NCI-H524 treated with DMSO at 0.1 percent for 48 hours (cell line): ENCODE results near the gene TMEM132D.
A peak's percentile ranks its signal among the peaks of the same experiment; 100 is the strongest.

Experiments used
- DNase-seq: peaks from one replicate; lab custom pipeline; 2025; lab: John Stamatoyannopoulos, UW

The TMEM132D gene

GRCh38 chr12:129101816-129102215, 802.0 kb downstream of the TMEM132D start:
- no peak for DNase-seq

GRCh38 chr12:129101404-129101803, 802.4 kb downstream of the TMEM132D start:
- no peak for DNase-seq

DNA sequence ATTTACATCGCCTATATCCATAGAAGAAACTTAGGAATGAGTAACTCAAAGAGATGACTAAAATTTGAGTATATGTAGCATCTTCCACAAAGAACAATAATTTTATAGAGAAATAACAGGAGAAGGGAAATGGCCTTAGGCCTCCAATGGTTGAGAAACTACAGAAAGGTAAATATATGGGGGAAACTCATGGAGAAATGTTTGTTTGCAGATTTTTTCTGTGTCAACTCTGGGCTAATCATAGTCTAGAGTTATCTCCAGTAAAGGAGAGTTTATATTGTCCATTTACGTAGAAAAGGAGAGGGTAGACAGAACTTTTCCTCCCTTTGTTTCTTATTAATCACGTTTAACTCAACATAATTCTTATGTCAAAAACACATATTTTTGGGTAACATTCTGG, 806.4 kb downstream of the TMEM132D start:
- no peak for DNase-seq

DNA sequence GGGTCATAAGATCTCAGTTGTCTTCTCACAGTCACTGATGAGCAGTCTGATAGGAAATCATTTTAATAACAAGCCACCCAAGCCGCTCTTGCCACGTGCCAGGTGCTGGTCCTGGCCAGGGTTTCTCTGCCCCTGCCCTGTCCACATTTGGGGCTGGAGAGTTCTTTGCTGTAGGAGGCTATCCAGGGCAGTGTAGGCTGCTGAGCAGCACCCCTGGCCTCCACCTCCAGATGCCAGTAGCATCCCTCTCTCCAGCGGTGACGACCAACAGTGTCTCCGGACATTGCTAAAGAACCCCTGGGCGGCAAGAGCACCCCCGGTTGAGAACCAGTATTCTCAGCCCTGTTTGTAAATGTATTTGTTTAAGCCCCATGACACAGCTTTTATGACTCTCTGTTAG, 806.9 kb downstream of the TMEM132D start:
- no peak for DNase-seq

DNA sequence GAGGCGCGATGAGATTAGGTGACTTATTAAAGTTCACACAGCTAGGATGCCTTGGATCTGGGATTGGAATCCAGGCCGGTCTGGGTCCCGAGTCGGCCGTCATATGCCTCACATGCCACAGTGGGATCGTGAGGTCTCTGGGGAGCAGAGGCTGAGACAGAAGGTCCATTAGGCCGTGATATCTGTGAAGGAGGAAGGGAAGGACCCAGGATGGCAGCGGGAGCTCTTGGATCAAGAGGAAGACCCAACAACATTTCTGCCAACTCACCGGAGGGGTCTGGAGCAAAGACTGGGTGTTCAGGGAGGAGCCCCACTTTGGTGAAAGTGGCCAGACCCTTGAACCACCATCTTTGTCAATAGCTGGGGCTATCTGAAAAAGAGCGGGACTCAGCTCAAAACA, 807.6 kb downstream of the TMEM132D start:
- no peak for DNase-seq

GRCh38 chr12:129089576-129089975, 814.2 kb downstream of the TMEM132D start:
- no peak for DNase-seq

DNA sequence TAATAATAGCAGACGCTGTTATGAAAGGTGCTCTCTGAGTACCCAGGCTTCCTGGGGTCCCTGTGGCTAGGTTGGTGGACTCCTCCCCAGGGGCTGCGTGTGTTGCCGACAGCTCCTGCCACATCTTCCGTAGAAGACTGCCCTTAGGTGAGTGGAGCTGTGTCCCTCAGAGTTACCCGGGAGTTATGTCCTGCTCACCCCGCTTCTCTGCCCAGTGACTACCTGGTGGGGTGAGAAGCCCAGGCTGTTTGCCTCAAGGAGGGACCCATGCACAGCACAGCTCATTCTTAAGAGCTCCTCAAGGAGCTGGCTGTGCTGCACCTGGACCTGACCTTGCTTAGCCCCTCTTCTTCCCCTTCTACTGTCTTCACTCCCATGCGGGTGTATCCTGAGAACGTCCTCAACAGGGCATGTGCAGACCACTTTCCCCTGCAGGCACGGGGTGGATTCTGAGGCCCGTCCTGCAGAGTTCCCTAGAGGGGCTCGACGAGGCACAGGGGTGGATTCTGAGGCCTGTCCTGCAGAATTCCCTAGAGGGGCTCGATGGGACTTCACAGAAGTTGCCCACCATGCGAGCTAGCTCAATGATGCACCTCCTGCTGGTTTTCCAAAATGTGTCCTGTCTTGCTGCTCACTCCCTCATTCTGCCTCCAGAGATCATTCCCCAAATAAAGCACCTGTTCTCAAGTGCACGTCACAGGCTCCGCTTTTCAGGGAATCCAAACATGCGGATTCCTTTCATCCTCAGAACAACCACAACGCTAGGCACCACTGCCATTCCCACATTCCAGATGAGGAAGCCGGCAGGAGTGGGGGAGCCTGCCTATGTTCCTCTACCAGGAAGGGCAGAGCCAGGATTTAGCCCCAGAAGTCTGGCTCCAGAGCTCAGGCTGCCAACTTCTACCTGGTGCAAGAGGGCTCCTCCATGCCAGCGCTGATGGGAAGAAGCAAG, 818.7 kb downstream of the TMEM132D start:
- no peak for DNase-seq

DNA sequence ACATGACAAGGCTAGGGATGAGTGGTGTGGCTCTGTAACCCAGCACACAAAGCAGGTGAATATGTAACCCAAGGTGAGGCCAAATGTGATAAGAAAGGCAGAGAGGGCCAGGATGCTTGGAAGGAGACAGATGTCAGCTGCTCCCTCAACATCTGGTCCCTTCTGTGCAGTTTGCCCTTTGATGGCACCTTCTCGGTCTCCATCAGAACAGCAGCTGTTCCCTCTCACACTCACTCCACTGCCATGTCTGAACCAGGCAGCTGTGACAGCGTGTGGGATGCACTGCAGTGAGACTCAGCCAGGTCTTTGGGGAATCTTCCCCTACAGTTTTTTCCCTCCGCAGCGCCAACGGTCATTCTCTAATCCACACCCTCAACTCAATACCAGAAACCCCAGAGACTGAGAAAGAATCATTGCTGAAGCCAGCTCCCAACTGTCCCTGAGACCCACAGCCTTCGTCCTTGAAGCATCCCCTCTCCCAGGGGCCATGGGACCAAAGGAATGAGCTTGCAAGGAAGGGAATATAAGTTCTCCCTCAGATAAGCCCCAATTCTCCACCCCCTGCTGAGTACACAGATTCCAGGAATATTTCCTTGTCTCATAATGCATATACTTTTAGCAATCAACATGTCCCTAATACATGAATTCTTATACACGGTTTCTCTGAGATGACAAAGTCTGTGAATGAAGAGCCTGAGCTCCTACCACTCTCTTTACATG, 820.5 kb downstream of the TMEM132D start:
- DNase-seq = peak; percentile 26

GRCh38 chr12:129082441-129082840, 821.4 kb downstream of the TMEM132D start:
- DNase-seq = no peak

DNA sequence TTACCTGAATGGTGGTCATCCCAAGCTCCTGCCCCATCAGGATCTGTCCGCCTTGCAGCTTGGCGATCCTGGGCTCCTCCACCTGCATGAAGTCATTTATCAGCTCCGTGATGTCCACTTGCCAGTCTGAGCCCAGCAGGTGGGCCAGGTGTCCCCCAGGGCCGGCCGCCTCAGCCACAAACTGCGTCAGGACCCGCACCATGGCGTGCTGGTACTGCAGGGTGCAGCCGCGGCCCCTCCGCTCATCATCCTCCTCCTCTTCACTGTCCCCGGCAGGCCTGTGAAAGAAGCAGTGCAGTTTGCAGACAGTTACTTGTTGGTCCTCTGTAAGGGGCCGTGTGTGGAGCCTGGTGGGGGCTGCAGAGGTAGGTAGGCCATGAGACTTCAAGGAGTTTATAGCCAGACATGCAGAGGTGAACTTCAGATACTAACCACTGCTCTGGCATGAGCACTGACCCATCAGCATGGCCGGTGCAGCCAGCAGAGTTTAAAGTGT, 822.0 kb downstream of the TMEM132D start:
- DNase-seq = no peak

- no peak for DNase-seq
These were observed 823.0 kb downstream of the TMEM132D start for GRCh38 chr12:129080821-129081220.

- no peak for DNase-seq
These were observed 823.4 kb downstream of the TMEM132D start for GRCh38 chr12:129080391-129080790.

- DNase-seq = no peak
These were observed 824.1 kb downstream of the TMEM132D start for GRCh38 chr12:129079719-129080118.

DNA sequence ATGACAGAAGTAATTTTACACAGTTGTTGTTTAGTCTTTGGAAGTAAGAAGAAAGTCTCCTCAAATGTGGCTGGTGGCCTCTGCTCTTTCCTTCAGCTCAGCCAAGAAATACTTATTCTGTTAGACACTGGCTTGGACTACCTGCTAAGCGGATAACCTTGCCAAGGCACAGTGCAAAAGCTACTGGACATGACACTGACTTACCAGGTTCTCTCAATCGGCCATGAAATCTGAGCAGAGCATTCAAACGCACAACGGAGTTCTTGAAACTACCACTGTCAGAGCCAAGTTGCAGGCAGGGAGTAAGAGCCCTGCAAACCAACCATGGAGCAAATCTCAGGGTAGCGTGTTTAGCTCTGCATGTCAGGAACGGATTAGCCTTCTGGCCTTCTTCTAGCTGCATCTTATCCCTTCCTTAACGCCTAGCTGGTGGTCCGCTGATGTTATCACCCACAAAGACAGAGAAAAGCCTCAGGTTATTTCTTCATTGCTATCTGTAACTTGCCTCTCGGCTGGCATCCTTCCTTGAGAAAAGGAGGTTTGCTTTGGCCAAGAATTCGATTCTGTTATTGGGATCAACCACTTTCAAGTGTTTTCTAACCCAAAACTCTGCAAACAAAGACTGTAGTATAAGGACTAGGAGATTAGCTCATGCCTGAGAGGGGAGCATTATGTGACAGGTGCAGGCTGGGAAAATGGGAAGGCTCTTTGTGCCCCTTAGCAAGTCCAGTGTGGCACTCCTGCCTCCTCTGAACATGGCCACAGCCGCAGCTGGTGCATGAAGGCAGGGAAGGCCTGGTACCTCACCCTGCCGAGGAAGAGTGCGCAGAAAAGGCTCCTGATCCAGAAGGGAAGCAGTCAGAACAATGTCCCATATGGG, 827.1 kb downstream of the TMEM132D start:
- no peak for DNase-seq

- no peak for DNase-seq
These were observed 828.2 kb downstream of the TMEM132D start for GRCh38 chr12:129075460-129076208.

DNA sequence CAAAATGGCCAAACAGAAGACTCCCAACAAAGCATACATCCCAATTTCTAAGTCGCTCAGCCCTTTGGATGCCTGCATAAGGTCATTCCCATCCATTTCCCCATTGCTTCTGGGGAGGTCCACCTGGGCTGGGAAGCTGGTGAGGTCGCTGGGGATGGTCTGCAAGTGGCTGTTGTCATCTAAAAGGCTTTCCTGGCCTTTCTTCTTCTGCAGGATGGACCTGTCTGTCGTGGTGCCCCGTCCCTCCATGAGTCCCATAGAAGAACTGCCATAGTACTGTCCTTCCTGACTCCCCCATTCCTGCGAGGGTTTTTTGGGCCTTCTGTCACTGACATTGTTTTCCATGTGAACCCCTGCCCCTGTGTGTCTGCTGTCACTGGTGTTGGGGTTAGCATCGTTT, 829.4 kb downstream of the TMEM132D start:
- DNase-seq = no peak

DNA sequence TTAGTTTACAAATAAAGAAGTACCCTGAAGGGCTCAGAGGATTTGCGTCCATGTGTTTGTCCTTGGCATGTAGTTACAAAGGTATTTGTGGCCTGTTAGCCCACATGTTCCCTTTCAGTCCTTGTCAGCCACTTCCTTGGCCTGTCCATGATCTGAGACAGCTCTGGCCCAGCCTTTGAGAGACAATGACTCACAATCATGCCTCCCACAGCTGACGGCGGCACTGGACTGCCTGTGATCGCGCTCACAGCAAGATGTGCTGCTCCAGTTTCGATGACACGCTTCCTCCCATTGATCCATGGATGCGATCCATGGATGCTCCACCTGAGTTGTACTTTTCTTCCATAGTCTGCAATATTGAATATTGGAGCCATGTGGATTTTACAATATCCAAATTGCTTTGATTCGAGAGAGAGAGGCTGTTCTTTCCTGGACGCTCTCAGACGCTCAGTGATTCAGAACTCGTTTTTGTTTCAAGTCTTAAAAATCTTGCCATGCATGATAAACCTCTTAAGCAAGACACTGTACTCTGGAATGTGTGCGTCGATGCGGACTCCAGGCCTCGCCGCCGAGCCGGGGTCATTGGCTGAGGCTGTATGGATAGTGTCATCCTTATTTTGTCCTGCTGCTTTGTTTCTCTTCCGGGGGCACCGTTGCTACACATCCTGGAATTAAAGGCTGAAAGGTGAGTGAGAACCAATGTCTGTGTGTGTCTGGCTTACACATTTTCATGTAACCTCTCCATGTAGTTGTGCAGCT, 830.5 kb downstream of the TMEM132D start:
- DNase-seq = no peak

DNA sequence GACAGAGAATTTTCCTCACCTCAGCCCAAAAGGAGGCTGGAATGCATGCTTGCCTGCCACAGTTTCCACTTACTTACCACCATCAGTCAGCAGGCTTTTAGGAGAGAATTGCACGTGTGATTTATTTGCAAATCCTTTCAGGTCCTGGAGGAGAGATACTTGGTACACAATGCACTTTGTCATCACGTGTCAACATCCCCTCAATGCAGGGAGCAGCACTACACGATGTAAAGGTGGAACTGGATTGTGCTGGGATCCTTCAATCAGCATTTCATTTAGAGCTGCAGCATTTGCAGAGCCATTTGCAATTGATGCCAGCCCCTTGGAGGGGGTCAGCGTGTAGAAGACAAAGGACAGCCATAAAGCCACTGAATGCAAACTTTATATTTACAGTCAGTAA, 832.5 kb downstream of the TMEM132D start:
- DNase-seq = no peak

- DNase-seq = no peak
These were observed 833.9 kb downstream of the TMEM132D start for GRCh38 chr12:129069886-129070285.

DNA sequence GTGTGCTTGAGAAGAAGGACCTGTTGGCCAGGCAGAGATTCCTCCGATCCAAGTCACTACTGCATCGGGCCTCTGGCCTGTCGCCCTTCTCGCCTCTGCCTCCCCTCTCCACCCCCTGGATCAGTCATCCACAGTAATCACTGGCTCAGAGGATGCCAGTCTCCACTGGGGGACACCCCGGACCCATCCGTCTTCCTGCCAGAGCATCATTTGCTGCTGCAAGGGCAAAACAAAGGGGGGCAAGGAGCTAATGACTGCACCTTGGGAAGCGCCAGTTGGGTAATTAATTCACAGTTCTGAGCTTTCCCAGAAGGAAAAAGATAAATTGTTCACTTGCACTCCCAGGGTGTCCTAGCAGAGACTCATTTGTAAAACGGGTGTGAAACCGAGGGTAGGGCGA, 835.1 kb downstream of the TMEM132D start:
- no peak for DNase-seq

- no peak for DNase-seq
These were observed 836.3 kb downstream of the TMEM132D start for GRCh38 chr12:129067491-129067890.
